CD4-positive, alpha-beta T cell treated with Interleukin-21 for 1 hour (primary cell): ENCODE data around the gene SNRPD2.
"Not testable (repeated sequence)": the region's sequence is repeated elsewhere in the genome, so short reads cannot be mapped to it uniquely, and the experiment has no call there.

Source experiments
- DNase-seq: peaks from one replicate; pipeline ENCODE4 v3.0.0-alpha.2; 2020

Gene SNRPD2

GRCh38 chr19:45691516-45692186, at the start of gene SNRPD2:
Gene SNRPD2, minus strand, starts transcription at chr19:45691953. Its CDS starts 65 bp downstream, at chr19:45691888.
- peak; percentile 94 for DNase-seq

- DNase-seq, result no peak
Measured at GRCh38 chr19:45739498-45740439, 48.0 kb upstream of the SNRPD2 start.

DNA sequence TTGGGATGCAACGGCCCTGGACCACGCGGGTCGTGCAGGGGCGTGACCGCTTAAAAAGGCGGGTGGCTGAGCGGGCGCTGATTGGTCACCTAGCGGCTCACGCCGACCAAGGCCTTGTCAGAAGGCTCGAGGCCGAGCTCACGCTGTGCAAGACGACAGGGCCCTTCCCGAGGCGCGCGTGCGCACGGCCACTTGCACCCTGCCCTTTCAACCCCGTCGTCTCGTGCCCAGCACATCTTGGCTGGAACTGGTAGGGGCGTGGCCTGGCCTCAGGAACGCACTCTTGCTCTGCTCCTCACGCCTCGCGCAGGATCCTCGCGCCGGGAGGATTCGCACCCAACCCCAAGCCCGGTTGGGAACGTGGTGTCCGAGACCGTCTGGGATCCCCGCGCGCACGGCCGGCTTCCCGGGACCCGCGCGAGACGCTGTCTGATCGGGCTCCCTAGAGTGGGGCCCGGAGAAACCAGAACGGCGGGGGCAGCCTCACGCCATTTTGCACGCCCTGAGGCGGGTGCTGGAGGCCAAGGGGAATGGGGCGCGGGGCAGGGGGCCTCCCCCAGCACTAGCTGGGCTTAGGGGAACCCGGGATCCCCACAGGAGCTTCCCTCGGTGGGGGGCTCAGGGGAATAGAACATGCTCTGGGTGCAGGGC, 41.5 kb upstream of the SNRPD2 start, which contains the start of gene MEIOSIN:
Gene MEIOSIN, plus strand, starts transcription at position 280 of the 651 bp plus-strand sequence. CDS start 1,938 bp downstream, outside the sequence.
- no peak for DNase-seq

- DNase-seq, result peak; percentile 96
Measured at GRCh38 chr19:45730368-45731288, 38.9 kb upstream of the SNRPD2 start, which contains the start of gene FBXO46. Gene FBXO46, minus strand, starts transcription at chr19:45730896. Its CDS starts 17,401 bp downstream, at chr19:45713495.

DNA sequence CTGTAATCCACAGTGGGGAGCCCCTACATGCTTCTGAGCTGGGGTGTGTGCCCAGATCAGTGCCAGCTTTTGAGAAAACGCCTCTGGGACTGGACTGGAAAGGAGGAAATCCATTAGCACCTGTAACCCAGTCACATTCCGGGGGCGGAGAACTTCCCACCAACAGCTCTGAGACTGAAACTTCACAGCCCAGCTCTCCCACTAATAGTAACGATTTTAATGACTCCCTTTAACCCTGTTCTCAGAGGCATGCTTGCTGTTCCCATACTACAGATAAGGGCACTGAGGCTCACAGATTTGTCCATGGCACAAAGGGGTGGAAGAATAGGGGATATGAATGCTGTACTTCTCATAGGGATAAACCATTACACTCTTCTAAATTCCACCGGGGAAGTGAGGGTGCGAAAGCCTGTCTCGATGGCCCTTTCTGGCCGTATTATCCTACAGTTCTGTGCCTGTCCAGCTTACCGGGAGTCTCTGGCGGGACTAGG, 38.1 kb upstream of the SNRPD2 start:
- no peak for DNase-seq

DNA sequence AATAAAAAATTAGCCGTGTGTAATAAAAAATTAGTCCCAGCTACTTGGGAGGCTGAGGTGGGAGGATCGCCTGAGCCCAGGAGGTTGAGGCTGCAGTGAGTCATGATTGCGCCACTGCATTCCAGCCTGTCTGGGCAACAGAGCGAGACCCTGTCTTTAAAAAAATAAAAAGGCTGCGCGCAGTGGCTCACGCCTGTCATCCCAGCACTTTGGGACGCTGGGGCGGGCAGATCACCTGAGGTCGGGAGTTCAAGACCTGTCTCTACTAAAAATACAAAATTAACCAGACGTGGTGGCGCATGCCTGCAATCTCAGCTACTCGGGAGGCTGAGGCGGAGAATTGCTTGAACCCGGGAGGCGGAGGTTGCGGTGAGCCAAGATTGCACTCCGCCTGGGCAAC, 36.9 kb upstream of the SNRPD2 start:
- not testable (repeated sequence) for DNase-seq

GRCh38 chr19:45720065-45720464, 28.3 kb upstream of the SNRPD2 start:
- DNase-seq, result not testable (repeated sequence)

- DNase-seq, result no peak
Measured at GRCh38 chr19:45717983-45718650, 26.4 kb upstream of the SNRPD2 start.

- peak; percentile 99 for DNase-seq
Measured at GRCh38 chr19:45717131-45717982, 25.6 kb upstream of the SNRPD2 start.

DNA sequence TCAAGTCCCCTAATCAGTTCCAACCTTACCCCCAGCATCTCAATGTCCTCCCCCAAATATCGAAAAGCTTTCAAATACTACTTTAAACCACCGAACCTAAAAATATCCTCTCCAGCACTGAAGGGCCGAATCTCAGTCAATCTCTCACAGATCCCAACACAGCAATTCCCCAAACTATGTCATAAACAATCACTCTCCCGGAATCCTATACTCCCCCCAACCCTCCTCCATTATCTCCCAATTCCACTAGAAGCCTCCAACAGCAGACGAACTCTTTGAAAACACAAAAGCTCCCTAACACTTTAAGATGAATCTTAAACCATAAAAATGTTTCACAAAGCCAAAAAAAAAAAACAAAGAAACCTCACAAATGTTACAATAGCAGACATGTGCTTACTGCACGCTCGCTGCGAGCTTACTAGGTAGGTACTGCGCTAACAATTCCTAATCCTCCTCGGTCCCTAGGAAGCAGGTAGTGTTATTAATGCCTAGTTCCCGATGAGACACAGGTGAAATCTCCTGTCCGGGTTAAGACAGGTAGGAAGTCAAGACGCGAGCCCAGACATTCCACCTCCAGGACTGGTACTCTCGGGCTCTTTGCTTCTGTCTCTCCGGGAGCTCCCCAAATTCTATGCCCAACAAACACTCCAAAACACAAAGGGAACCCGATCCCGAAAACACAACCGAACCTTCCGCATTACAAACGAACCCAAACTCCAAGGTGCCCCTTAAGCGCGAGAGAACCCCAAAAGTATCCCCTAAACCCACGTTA, 24.8 kb upstream of the SNRPD2 start:
- DNase-seq, result no peak

DNA sequence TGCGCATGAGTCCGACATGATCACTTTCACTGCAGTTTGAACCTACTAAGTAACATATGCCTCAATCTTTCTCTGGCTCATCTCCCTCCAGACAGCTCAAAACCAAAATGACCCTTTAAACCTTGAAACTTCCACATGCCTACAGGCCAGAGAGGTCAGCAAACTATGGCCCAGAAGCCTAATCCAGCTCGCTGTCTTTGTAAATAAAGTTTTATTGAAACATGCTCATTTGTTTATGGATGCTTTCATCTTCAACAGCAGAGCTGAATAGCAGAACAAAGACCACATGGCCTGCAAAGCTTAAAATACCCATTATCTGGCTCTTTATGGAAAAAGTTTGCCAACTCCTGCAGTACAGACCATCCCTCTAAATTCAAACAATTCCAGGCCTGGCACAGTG, 23.4 kb upstream of the SNRPD2 start:
- DNase-seq, result no peak

GRCh38 chr19:45713141-45713540, 21.4 kb upstream of the SNRPD2 start:
- DNase-seq, result no peak

DNA sequence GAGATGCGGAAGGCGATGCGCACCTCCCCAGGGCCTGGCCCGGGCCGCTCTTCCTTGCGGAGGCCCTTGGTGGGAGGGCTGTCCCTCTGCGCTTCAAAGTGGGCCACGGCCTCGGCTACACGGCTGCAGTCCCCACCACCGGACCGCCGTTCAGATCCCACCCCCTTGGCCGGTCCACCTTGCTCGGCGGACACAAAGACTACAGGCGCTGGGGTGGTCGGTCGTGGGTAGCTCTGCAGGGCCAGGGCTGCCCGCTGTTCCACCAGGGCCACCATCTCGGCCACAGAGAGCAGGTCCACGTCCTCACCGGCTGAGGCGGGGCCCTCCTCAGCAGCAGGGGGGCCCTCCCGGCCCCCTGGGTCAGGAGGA, 20.9 kb upstream of the SNRPD2 start:
- no peak for DNase-seq

DNA sequence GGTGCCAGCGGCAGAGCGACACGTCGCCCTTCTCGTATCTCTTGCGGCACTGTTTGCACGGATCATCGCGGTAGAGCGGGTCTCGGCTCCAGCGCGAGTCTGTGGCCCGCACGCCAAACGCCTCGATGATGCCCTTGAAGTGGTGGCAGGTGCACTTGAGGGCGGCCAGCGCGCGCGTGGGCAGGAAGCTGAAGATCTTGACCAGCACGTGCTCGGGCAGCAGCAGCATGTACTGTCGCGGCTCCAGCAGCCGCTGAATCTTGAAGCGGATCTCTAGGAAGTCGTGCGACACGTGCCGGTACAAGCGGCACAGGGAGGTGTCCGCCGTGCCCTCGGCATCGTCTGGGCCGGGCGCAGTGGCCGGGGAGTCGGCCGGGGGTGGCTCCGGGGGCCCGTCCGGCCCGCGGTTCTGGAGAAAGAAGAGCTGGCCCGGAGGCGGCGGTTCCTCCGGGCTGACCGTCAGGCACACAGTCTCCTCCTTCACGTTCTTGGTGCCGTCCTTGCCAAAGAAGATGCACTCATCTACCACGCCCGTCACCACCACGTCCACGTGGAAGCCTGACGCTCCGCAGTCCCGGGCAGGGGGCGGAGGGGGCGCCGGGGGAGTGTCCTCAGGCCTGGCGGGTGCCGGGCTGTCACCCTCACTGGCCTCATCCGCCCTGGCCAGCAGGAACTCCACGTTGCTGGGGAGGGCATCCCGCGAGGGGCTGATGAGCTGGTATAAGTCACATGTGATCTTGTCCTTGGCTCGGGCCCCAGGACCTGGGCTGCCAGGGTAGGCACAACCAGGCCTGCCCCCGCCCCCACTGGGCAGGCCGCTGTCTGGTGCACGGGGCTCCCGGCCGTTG, 20.3 kb upstream of the SNRPD2 start:
- no peak for DNase-seq

GRCh38 chr19:45710356-45711130, 18.8 kb upstream of the SNRPD2 start:
- no peak for DNase-seq

DNA sequence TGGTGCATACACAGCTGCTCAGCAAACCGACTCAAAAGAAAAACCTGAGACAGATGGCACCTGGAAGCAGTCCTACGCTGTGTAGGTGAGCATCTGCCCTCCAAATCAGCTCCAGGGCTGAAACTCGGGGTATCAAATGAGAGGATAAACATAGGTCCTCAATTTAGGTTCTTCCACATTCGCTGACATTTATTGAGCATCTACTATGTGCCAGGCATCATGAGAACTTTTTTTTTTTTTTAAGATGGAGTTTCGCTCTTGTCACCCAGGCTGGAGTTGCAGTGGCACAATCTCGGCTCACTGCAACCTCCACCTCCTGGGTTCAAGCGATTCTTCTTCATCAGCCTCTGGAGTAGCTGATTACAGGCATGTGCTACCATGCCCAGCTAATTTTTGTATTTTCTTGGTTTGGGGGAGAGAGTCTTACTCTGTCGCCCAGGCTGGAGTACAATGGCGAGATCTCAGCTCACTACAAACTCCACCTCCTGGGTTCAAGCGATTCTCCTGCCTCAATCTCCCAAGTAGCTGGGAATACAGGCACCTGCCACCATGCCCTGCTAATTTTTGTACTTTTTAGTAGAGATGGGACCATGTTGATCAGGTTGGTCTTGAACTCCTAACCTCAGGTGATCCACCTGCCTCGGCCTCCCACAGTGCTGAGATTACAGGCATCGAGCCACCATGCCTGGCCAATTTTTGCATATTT, 14.1 kb upstream of the SNRPD2 start:
- DNase-seq, result no peak

- no peak for DNase-seq
Measured at GRCh38 chr19:45705115-45705514, 13.4 kb upstream of the SNRPD2 start.
